HTR-8/SVneo (cell line): ENCODE measurements around the gene ZSCAN18.

Experiments
- DNase-seq: peaks from one replicate; pipeline ENCODE4 v3.0.0; 2011; ENCODE audit warnings: low spot score, mixed read lengths; ENCODE audit not compliant: insufficient read length
- FAIRE-seq: peaks from 2 replicates; lab custom pipeline; 2011; peaks lifted over from hg19 to GRCh38; lab: Jason Lieb, UNC

The ZSCAN18 gene

GRCh38 chr19:58088521-58089052 lies 9.4 kb downstream of the ZSCAN18 start:
- FAIRE-seq = no peak

GRCh38 chr19:58086825-58087710 lies 11.0 kb downstream of the ZSCAN18 start:
- DNase-seq (no peak), FAIRE-seq (no peak)

More at GRCh38 chr19:58088521-58089052, 9.4 kb downstream of the ZSCAN18 start:
- DNase-seq = no peak

GRCh38 chr19:58085348-58085875 lies 12.6 kb downstream of the ZSCAN18 start:
- DNase-seq (no peak), FAIRE-seq (no peak)

GRCh38 chr19:58084596-58085347 lies 13.3 kb downstream of the ZSCAN18 start:
- FAIRE-seq = no peak

GRCh38 chr19:58083021-58083420 lies 15.0 kb downstream of the ZSCAN18 start:
- DNase-seq (no peak), FAIRE-seq (no peak)

More at GRCh38 chr19:58084596-58085347, 13.3 kb downstream of the ZSCAN18 start:
- no peak for DNase-seq

GRCh38 chr19:58079792-58080191 lies 18.2 kb downstream of the ZSCAN18 start:
- no peak for FAIRE-seq
- DNase-seq = no peak

- FAIRE-seq = no peak
- DNase-seq = no peak
Measured at GRCh38 chr19:58067240-58067912, 30.7 kb downstream of the ZSCAN18 start.

GRCh38 chr19:58063712-58064111 lies 34.3 kb downstream of the ZSCAN18 start:
- no peak for FAIRE-seq
- no peak for DNase-seq

GRCh38 chr19:58060231-58060630 lies 37.8 kb downstream of the ZSCAN18 start:
- no peak for DNase-seq
- FAIRE-seq = no peak

- no peak for DNase-seq
- FAIRE-seq = no peak
Measured at GRCh38 chr19:58059671-58060078, 38.4 kb downstream of the ZSCAN18 start.

- peak; percentile 69 for DNase-seq
- peak; percentile 82 for FAIRE-seq
Measured at GRCh38 chr19:58059003-58059670, 38.9 kb downstream of the ZSCAN18 start, which contains the start of gene ZNF135. Gene ZNF135 (plus strand): TSS chr19:58059282. CDS start chr19:58060003, 721 bp downstream.

GRCh38 chr19:58058467-58058866 lies 39.6 kb downstream of the ZSCAN18 start:
- FAIRE-seq = no peak
- no peak for DNase-seq

GRCh38 chr19:58056861-58057260 lies 41.2 kb downstream of the ZSCAN18 start:
- no peak for DNase-seq
- FAIRE-seq = no peak

GRCh38 chr19:58056261-58056660 lies 41.8 kb downstream of the ZSCAN18 start:
- DNase-seq (no peak), FAIRE-seq (no peak)

GRCh38 chr19:58054901-58055874 lies 42.8 kb downstream of the ZSCAN18 start:
- no peak for DNase-seq
- no peak for FAIRE-seq

- DNase-seq = no peak
- no peak for FAIRE-seq
Measured at GRCh38 chr19:58053480-58054156, 44.4 kb downstream of the ZSCAN18 start.

- no peak for DNase-seq
- no peak for FAIRE-seq
Measured at GRCh38 chr19:58052256-58052655, 45.8 kb downstream of the ZSCAN18 start.

- no peak for FAIRE-seq
- no peak for DNase-seq
Measured at GRCh38 chr19:58047672-58048071, 50.4 kb downstream of the ZSCAN18 start.
